Measurements from ENCODE around the gene SYNPO. TPM values are rescaled to one million over a fixed set of nuclear protein-coding genes. Genes with fewer than 3 reads are reported as not detected.

Gene SYNPO
- total RNA-seq, 4 donors from 2014 or later, result 20.4 to 54.0 (median 39.3) TPM

DNA sequence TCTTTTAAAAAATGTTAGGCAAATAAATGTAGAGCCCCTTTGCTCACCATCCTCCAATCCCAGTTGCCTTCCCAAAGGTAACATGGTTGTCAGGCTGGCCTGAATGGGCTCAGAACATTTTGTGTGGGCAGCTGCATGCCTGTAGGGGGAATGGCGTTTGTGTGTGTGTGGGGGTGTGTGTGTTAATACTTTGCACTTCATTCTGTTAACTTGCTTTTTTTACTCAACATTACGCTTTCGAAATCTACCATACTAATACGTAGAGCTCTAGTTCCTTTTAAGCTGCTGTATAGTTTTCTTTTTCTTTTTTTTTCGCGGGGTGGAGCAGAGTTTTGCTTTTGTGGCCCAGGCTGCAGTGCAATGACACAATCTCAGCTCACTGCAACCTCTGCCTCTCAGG is 34.6 kb downstream of the SYNPO start:
- no peak for DNase-seq (ENCODE audit: extremely low spot score)
- Histone ChIP-seq H3K9me3 (no peaks in the 10 kb centered on the region), H3K36me3 (peaks cover 0 to 10% (median 0%) of the 10 kb centered on the region in 4 donors), H3K4me1 (peaks cover 26 to 35% (median 34%) of the 10 kb centered on the region in 4 donors), H3K27me3 (peaks cover 0 to 18% (median 9%) of the 10 kb centered on the region in 4 donors), H3K27ac (replicated peaks in 1 of 4) (no peak overlapping the region), H3K4me3 (no peak overlapping the region)
- intact Hi-C loops (cut with DNase I), result no loop called here
- no peak for TF ChIP-seq CTCF (IDR thresholded peaks at IDR 0.05)
- no peak for TF ChIP-seq POLR2A (IDR thresholded peaks at IDR 0.05; ENCODE audit: low read depth)
- no peak for TF ChIP-seq EP300 (IDR thresholded peaks at IDR 0.05)
- TF ChIP-seq POLR2AphosphoS5 (IDR thresholded peaks at IDR 0.05), result no peak
- WGBS, result 79% methylated on average over 6 of the region's 6 CpGs

GRCh38 chr5:150676578-150676977 is 36.1 kb downstream of the SYNPO start:
- 94% methylated on average over 7 of the region's 9 CpGs for WGBS
- TF ChIP-seq CTCF (IDR thresholded peaks at IDR 0.05), result no peak
- no peak for TF ChIP-seq EP300 (IDR thresholded peaks at IDR 0.05)
- no peak for TF ChIP-seq POLR2A (IDR thresholded peaks at IDR 0.05; ENCODE audit: low read depth)
- no peak for TF ChIP-seq POLR2AphosphoS5 (IDR thresholded peaks at IDR 0.05)
- Histone ChIP-seq H3K27me3 (peaks cover 0 to 12% (median 5%) of the 10 kb centered on the region in 4 donors), H3K4me1 (peaks cover 22 to 32% (median 27%) of the 10 kb centered on the region in 4 donors), H3K36me3 (peaks cover 0 to 10% (median 0%) of the 10 kb centered on the region in 4 donors), H3K9me3 (no peaks in the 10 kb centered on the region), H3K4me3 (no peak overlapping the region), H3K27ac (replicated peaks in 1 of 4) (no peak overlapping the region)
- intact Hi-C loops (cut with DNase I), result no loop called here
- DNase-seq (ENCODE audit: extremely low spot score), result no peak

DNA sequence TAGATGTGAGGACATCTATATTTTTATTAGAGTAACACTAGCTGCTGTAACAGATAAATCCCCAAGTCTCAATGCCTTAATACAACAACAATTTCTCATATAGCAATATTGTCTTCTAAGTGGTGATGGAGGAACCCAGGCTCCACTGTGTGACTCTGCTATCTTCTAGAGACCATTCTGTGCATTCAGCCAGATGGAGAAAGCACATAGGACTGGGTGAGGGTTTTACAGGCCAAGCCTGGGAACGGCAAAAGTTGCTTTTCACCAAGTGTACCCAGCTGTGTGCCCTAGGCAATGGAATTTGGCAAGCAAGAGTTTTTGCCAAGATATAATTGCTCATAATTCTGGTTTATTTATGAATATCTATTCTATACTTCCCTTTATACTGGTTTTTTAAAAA is 48.7 kb downstream of the SYNPO start:
- 88% methylated on average over 1 of the region's 1 CpG for WGBS
- H3K27ac ChIP-seq (replicated peaks in 1 of 4), result no peak overlapping the region
- no peak overlapping the region for H3K4me3 ChIP-seq
- H3K27me3 ChIP-seq, result no peaks in the 10 kb centered on the region
- H3K36me3 ChIP-seq, result peaks cover 35 to 63% (median 53%) of the 10 kb centered on the region in 4 donors
- no peaks in the 10 kb centered on the region for H3K4me1 ChIP-seq
- no peak for TF ChIP-seq POLR2A (IDR thresholded peaks at IDR 0.05; ENCODE audit: low read depth)
- TF ChIP-seq CTCF (IDR thresholded peaks at IDR 0.05), result no peak
- TF ChIP-seq EP300 (IDR thresholded peaks at IDR 0.05), result no peak
- TF ChIP-seq POLR2AphosphoS5 (IDR thresholded peaks at IDR 0.05), result no peak
- H3K9me3 ChIP-seq, result no peaks in the 10 kb centered on the region
- intact Hi-C loops (cut with DNase I), result no loop called here
- no peak for DNase-seq (ENCODE audit: extremely low spot score)

GRCh38 chr5:150690760-150691159 is 50.3 kb downstream of the SYNPO start:
- no peak overlapping the region for H3K4me3 ChIP-seq
- no peak for TF ChIP-seq POLR2A (IDR thresholded peaks at IDR 0.05; ENCODE audit: low read depth)
- no peak for TF ChIP-seq POLR2AphosphoS5 (IDR thresholded peaks at IDR 0.05)
- TF ChIP-seq EP300 (IDR thresholded peaks at IDR 0.05), result no peak
- TF ChIP-seq CTCF (IDR thresholded peaks at IDR 0.05), result no peak
- no peaks in the 10 kb centered on the region for H3K9me3 ChIP-seq
- no peak overlapping the region for H3K27ac ChIP-seq (replicated peaks in 1 of 4)
- no peaks in the 10 kb centered on the region for H3K4me1 ChIP-seq
- DNase-seq (ENCODE audit: extremely low spot score), result no peak
- peaks cover 51 to 79% (median 69%) of the 10 kb centered on the region in 4 donors for H3K36me3 ChIP-seq
- H3K27me3 ChIP-seq, result no peaks in the 10 kb centered on the region
- WGBS, result 68% methylated on average over 6 of the region's 6 CpGs
- intact Hi-C loops (cut with DNase I), result no loop called here

- no peak for TF ChIP-seq POLR2AphosphoS5 (IDR thresholded peaks at IDR 0.05)
- no peak for TF ChIP-seq POLR2A (IDR thresholded peaks at IDR 0.05; ENCODE audit: low read depth)
- TF ChIP-seq EP300 (IDR thresholded peaks at IDR 0.05), result no peak
- TF ChIP-seq CTCF (IDR thresholded peaks at IDR 0.05), result no peak
- intact Hi-C loops (cut with DNase I), result no loop called here
- WGBS, result 80% methylated on average over 3 of the region's 3 CpGs
- Histone ChIP-seq H3K4me3 (no peak overlapping the region), H3K4me1 (no peaks in the 10 kb centered on the region), H3K27me3 (no peaks in the 10 kb centered on the region), H3K27ac (replicated peaks in 1 of 4) (no peak overlapping the region), H3K36me3 (peaks cover 66 to 90% (median 82%) of the 10 kb centered on the region in 4 donors), H3K9me3 (no peaks in the 10 kb centered on the region)
- DNase-seq (ENCODE audit: extremely low spot score), result no peak
These were observed 51.8 kb downstream of the SYNPO start for GRCh38 chr5:150692276-150692675.
